Ishikawa (cell line): Measurements from ENCODE around the gene METRN.

Source experiments
- CEBPB ChIP-seq: IDR thresholded peaks from 2 replicates; pipeline ENCODE4 v1.6.1; 2012
- CREB1 ChIP-seq: IDR thresholded peaks from 2 replicates; pipeline ENCODE4 v1.6.1; 2012; ENCODE audit warnings: low read depth
- EGR1 ChIP-seq: IDR thresholded peaks from 2 replicates; pipeline ENCODE4 v1.6.1; 2012
- EP300 ChIP-seq: IDR thresholded peaks from 2 replicates; pipeline ENCODE4 v1.6.1; 2012; ENCODE audit warnings: borderline replicate concordance
- FOXM1 ChIP-seq: IDR thresholded peaks from 2 replicates; pipeline ENCODE4 v1.6.1; 2012; ENCODE audit warnings: low read depth, borderline replicate concordance
- NFIC ChIP-seq: IDR thresholded peaks from 2 replicates; pipeline ENCODE4 v1.6.1; 2012
- RAD21 ChIP-seq: IDR thresholded peaks from 2 replicates; pipeline ENCODE4 v1.6.1; 2012; ENCODE audit warnings: low read depth
- TAF1 ChIP-seq: IDR thresholded peaks from 2 replicates; pipeline ENCODE4 v1.6.1; 2012; ENCODE audit warnings: low read depth, mild to moderate bottlenecking
- TCF12 ChIP-seq: IDR thresholded peaks from 2 replicates; pipeline ENCODE4 v1.6.1; 2012; ENCODE audit warnings: low read depth
- TEAD4 ChIP-seq: IDR thresholded peaks from 2 replicates; pipeline ENCODE4 v1.6.1; 2012
- YY1 ChIP-seq: IDR thresholded peaks from 2 replicates; pipeline ENCODE4 v1.6.1; 2012; ENCODE audit warnings: low read depth
- ZBTB7A ChIP-seq: IDR thresholded peaks from 2 replicates; pipeline ENCODE4 v1.6.1; 2012; ENCODE audit warnings: low read depth
- TF ChIP-seq, protein P1 (sequence below): IDR thresholded peaks from 2 replicates; pipeline ENCODE4 v1.6.1; 2012; ENCODE audit warnings: low read depth, mild to moderate bottlenecking
- TF ChIP-seq, protein P2 (sequence below): IDR thresholded peaks from 2 replicates; pipeline ENCODE4 v1.6.1; 2012
- TF ChIP-seq, protein P3 (sequence below): IDR thresholded peaks from 2 replicates; pipeline ENCODE4 v1.6.1; 2012

The METRN gene

DNA sequence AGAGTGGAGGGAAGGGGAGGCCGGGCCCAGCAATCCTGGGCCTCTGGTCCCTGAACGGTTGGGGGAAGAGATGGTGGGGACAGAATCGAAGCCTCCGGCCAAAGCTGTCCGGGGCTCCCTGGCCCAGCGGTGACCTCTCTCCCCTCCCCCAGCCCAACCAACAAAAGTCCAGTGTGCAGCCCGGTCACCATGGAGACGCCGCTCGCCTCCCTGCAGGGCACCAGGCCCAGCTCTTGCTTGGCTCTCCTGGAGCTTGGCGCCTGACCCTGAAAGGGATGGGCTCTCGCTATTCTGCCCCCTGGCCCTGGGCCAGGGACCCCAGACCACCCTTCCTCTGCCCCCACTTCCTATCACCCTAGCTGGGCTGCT is 1.3 kb downstream of the METRN start:
- TF ChIP-seq, protein P1, sequence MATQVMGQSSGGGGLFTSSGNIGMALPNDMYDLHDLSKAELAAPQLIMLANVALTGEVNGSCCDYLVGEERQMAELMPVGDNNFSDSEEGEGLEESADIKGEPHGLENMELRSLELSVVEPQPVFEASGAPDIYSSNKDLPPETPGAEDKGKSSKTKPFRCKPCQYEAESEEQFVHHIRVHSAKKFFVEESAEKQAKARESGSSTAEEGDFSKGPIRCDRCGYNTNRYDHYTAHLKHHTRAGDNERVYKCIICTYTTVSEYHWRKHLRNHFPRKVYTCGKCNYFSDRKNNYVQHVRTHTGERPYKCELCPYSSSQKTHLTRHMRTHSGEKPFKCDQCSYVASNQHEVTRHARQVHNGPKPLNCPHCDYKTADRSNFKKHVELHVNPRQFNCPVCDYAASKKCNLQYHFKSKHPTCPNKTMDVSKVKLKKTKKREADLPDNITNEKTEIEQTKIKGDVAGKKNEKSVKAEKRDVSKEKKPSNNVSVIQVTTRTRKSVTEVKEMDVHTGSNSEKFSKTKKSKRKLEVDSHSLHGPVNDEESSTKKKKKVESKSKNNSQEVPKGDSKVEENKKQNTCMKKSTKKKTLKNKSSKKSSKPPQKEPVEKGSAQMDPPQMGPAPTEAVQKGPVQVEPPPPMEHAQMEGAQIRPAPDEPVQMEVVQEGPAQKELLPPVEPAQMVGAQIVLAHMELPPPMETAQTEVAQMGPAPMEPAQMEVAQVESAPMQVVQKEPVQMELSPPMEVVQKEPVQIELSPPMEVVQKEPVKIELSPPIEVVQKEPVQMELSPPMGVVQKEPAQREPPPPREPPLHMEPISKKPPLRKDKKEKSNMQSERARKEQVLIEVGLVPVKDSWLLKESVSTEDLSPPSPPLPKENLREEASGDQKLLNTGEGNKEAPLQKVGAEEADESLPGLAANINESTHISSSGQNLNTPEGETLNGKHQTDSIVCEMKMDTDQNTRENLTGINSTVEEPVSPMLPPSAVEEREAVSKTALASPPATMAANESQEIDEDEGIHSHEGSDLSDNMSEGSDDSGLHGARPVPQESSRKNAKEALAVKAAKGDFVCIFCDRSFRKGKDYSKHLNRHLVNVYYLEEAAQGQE, result no peak
- TF ChIP-seq NFIC, result peak; percentile 18; the same call in 1 of the 2 replicates
- 0 out of 2 replicates have a peak, but pooled peaks have one; percentile 31 for TF ChIP-seq ZBTB7A

DNA sequence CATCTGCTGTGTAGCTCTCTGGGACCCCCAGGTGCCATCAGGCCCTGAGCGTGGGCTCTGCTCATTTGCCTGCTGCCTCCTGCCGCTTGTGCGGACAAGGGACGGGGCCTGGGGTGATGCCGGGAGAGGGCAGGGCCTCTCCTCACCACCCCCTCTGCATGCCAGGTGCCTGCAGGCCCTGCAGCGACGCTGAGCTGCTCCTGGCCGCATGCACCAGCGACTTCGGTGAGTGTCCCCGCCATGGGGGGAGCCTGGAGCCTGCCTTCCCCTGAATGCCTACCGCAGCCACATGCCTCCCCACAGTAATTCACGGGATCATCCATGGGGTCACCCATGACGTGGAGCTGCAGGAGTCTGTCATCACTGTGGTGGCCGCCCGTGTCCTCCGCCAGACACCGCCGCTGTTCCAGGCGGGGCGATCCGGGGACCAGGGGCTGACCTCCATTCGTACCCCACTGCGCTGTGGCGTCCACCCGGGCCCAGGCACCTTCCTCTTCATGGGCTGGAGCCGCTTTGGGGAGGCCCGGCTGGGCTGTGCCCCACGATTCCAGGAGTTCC is 1.9 kb downstream of the METRN start:
- no peak for TF ChIP-seq TCF12
- no peak for TF ChIP-seq YY1
- no peak for TF ChIP-seq RAD21
- TF ChIP-seq, protein P2, sequence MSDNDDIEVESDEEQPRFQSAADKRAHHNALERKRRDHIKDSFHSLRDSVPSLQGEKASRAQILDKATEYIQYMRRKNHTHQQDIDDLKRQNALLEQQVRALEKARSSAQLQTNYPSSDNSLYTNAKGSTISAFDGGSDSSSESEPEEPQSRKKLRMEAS, result no peak
- no peak for TF ChIP-seq EP300
- no peak for TF ChIP-seq FOXM1
- TF ChIP-seq CEBPB, result no peak

DNA sequence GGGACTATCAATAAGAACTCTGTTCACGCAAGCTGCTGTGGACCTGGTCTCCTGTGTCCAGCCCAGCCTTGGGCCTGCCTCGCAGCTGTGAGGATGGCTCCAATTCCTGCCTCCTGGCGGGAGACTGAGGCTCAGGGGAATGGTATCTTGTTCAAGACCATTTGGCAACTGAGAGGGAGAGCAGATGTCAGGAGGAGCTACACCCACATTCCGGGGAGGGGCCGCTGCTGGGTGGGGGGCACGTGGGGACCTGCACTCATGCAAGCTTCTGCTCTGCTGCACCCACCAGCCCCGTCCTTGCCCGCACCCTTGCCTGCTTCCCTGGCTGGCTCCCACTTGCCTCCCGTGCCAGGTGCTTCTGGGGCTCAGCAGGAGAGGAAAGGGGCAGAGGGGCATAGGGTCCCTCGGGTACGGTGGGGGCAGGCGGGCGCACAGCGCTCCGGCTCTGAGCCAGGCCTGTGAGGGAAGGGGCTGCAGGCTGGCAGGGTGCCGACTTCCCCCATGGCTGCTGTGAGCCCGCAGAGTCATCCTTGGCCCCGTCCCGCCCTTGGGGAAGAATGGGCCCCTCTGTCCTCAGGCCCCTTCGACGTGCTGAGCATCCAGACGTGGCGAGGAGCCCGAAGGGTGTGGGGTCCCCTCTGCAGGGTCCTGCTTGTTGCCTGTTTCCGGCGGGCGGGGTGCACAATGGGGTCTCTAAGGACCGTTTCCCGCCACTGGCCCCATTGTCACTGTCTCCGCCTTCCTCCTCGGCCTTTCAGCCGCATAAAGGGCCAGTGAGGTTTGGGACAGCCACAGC is 2.7 kb downstream of the METRN start:
- no peak for TF ChIP-seq TAF1
- TF ChIP-seq, protein P2, result no peak
- TF ChIP-seq CREB1, result no peak
- TF ChIP-seq FOXM1, result no peak
- TF ChIP-seq, protein P1, result no peak
- no peak for TF ChIP-seq ZBTB7A
- TF ChIP-seq EGR1, result no peak
- TF ChIP-seq TCF12, result no peak
- TF ChIP-seq EP300, result no peak
- TF ChIP-seq, protein P3, sequence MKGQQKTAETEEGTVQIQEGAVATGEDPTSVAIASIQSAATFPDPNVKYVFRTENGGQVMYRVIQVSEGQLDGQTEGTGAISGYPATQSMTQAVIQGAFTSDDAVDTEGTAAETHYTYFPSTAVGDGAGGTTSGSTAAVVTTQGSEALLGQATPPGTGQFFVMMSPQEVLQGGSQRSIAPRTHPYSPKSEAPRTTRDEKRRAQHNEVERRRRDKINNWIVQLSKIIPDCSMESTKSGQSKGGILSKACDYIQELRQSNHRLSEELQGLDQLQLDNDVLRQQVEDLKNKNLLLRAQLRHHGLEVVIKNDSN, result no peak
- TF ChIP-seq RAD21, result no peak
- no peak for TF ChIP-seq YY1
- TF ChIP-seq NFIC, result no peak
- TF ChIP-seq TEAD4, result no peak
- no peak for TF ChIP-seq CEBPB

GRCh38 chr16:718389-718788 is 3.5 kb downstream of the METRN start:
- no peak for TF ChIP-seq RAD21
- TF ChIP-seq YY1, result no peak
- TF ChIP-seq, protein P3, result no peak
- TF ChIP-seq, protein P2, result no peak
- TF ChIP-seq TAF1, result no peak
- no peak for TF ChIP-seq EGR1
- TF ChIP-seq, protein P1, result no peak
- no peak for TF ChIP-seq NFIC
- TF ChIP-seq FOXM1, result no peak
- no peak for TF ChIP-seq EP300
- TF ChIP-seq CREB1, result no peak
- no peak for TF ChIP-seq CEBPB
- no peak for TF ChIP-seq ZBTB7A
- no peak for TF ChIP-seq TEAD4
- no peak for TF ChIP-seq TCF12
